Measurements from ENCODE around the gene PRXL2A. TPM values are rescaled to one million over a fixed set of nuclear protein-coding genes. Genes with fewer than 3 reads are reported as not detected.
A peak's percentile ranks its signal among the peaks of the same experiment; 100 is the strongest.

Gene PRXL2A
- total RNA-seq, 2 donors from 2014 or later = 101 to 127 TPM

GRCh38 chr10:80470266-80470665 is 61.9 kb downstream of the PRXL2A start:
- peaks cover 57% of the 10 kb centered on the region for H3K4me1 Mint-ChIP-seq
- no peak for DNase-seq
- H3K27ac ChIP-seq (ENCODE audit: low read depth, low read length) = no peak overlapping the region
- no peak overlapping the region for H3K4me3 Mint-ChIP-seq
- no peak overlapping the region for H3K4me3 ChIP-seq (ENCODE audit: low read length)
- H3K9ac ChIP-seq (ENCODE audit: extremely low read depth, low read length, poor library complexity, severe bottlenecking) = no peak overlapping the region
- H3K9me3 ChIP-seq (ENCODE audit: control insufficient read depth, low read length) = no peaks in the 10 kb centered on the region
- TF ChIP-seq, protein P1, sequence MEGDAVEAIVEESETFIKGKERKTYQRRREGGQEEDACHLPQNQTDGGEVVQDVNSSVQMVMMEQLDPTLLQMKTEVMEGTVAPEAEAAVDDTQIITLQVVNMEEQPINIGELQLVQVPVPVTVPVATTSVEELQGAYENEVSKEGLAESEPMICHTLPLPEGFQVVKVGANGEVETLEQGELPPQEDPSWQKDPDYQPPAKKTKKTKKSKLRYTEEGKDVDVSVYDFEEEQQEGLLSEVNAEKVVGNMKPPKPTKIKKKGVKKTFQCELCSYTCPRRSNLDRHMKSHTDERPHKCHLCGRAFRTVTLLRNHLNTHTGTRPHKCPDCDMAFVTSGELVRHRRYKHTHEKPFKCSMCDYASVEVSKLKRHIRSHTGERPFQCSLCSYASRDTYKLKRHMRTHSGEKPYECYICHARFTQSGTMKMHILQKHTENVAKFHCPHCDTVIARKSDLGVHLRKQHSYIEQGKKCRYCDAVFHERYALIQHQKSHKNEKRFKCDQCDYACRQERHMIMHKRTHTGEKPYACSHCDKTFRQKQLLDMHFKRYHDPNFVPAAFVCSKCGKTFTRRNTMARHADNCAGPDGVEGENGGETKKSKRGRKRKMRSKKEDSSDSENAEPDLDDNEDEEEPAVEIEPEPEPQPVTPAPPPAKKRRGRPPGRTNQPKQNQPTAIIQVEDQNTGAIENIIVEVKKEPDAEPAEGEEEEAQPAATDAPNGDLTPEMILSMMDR (conservative IDR thresholded peaks at IDR 0.05) = no peak
- H3K9me3 Mint-ChIP-seq = no peaks in the 10 kb centered on the region
- peaks cover 29% of the 10 kb centered on the region for H3K36me3 Mint-ChIP-seq (ENCODE audit: low read depth)
- no peaks in the 10 kb centered on the region for H3K27me3 ChIP-seq (ENCODE audit: control insufficient read depth, insufficient read depth, low read length, poor library complexity, severe bottlenecking)
- WGBS, 2 experiments (ENCODE audit: insufficient coverage in 1 of 2, insufficient read length in 1 of 2) = 100% methylated on average over 2 to 3 of the region's 3 CpGs
- H3K36me3 ChIP-seq (ENCODE audit: control insufficient read depth, insufficient read depth, low read length) = peaks cover 40% of the 10 kb centered on the region
- H3K27me3 Mint-ChIP-seq (ENCODE audit: insufficient read depth) = no peaks in the 10 kb centered on the region
- no peak overlapping the region for H3K27ac Mint-ChIP-seq
- H3K4me1 ChIP-seq (ENCODE audit: control insufficient read depth, insufficient read depth, low read length) = peaks cover 21% of the 10 kb centered on the region

- H3K9me3 Mint-ChIP-seq = no peaks in the 10 kb centered on the region
- WGBS, 2 experiments (ENCODE audit: insufficient coverage in 1 of 2, insufficient read length in 1 of 2) = 92% methylated on average over 3 of the region's 3 CpGs; no CpG with 5 or more reads in 1 of the 2 experiments
- TF ChIP-seq, protein P1 (conservative IDR thresholded peaks at IDR 0.05) = no peak
- Histone ChIP-seq H3K4me1 (ENCODE audit: control insufficient read depth, insufficient read depth, low read length) (peaks cover 15% of the 10 kb centered on the region), H3K9me3 (ENCODE audit: control insufficient read depth, low read length) (no peaks in the 10 kb centered on the region), H3K4me3 (ENCODE audit: low read length) (no peak overlapping the region), H3K9ac (ENCODE audit: extremely low read depth, low read length, poor library complexity, severe bottlenecking) (no peak overlapping the region), H3K36me3 (ENCODE audit: control insufficient read depth, insufficient read depth, low read length) (peaks cover 40% of the 10 kb centered on the region), H3K27me3 (ENCODE audit: control insufficient read depth, insufficient read depth, low read length, poor library complexity, severe bottlenecking) (no peaks in the 10 kb centered on the region), H3K27ac (ENCODE audit: low read depth, low read length) (no peak overlapping the region)
- H3K4me1 Mint-ChIP-seq = peaks cover 50% of the 10 kb centered on the region
- H3K27ac Mint-ChIP-seq = peak overlapping the region; percentile 60
- peaks cover 29% of the 10 kb centered on the region for H3K36me3 Mint-ChIP-seq (ENCODE audit: low read depth)
- H3K27me3 Mint-ChIP-seq (ENCODE audit: insufficient read depth) = no peaks in the 10 kb centered on the region
- no peak overlapping the region for H3K4me3 Mint-ChIP-seq
- DNase-seq = no peak
These were observed 62.6 kb downstream of the PRXL2A start for GRCh38 chr10:80471001-80471400.

- Mint-ChIP-seq H3K27ac (no peak overlapping the region), H3K36me3 (ENCODE audit: low read depth) (peaks cover 31% of the 10 kb centered on the region), H3K4me1 (peaks cover 42% of the 10 kb centered on the region), H3K27me3 (ENCODE audit: insufficient read depth) (no peaks in the 10 kb centered on the region), H3K9me3 (no peaks in the 10 kb centered on the region), H3K4me3 (no peak overlapping the region)
- Histone ChIP-seq H3K4me3 (ENCODE audit: low read length) (no peak overlapping the region), H3K9me3 (ENCODE audit: control insufficient read depth, low read length) (no peaks in the 10 kb centered on the region), H3K27me3 (ENCODE audit: control insufficient read depth, insufficient read depth, low read length, poor library complexity, severe bottlenecking) (no peaks in the 10 kb centered on the region), H3K4me1 (ENCODE audit: control insufficient read depth, insufficient read depth, low read length) (peaks cover 15% of the 10 kb centered on the region), H3K36me3 (ENCODE audit: control insufficient read depth, insufficient read depth, low read length) (peaks cover 42% of the 10 kb centered on the region), H3K9ac (ENCODE audit: extremely low read depth, low read length, poor library complexity, severe bottlenecking) (no peak overlapping the region), H3K27ac (ENCODE audit: low read depth, low read length) (no peak overlapping the region)
- no peak for DNase-seq
- TF ChIP-seq, protein P1 (conservative IDR thresholded peaks at IDR 0.05) = no peak
- WGBS, 2 experiments (ENCODE audit: insufficient coverage in 1 of 2, insufficient read length in 1 of 2) = 87 to 93% methylated on average over 4 of the region's 4 CpGs
These were observed 63.4 kb downstream of the PRXL2A start for GRCh38 chr10:80471715-80472233.
